ENCODE results near the gene CCDC85A.

CCDC85A gene

DNA sequence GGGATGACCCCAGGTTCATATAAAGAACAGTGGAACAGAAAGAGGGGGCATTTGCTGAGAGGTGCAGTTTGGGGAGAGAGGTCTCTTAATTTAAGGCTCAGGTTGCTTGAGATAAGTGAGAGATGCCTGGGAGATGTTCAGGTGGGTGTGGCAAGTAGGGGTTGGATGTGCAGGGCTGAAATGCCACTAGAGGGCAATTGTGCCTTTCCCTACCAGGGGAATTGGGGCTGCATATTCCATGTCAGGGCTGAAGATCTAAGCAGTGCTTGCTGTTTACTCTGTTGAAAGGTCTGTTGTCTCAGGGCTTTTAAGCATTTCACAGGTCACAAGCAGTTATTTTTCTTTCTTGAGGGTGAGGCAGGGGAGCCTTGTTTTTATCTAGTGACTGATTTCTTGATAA lies 7.8 kb downstream of the CCDC85A start:
- DNase-seq, result peak in 5 of 10 donors; percentile 19 to 85 (median 31)
- intact Hi-C loops (cut with DNase I), result no loop called here

DNA sequence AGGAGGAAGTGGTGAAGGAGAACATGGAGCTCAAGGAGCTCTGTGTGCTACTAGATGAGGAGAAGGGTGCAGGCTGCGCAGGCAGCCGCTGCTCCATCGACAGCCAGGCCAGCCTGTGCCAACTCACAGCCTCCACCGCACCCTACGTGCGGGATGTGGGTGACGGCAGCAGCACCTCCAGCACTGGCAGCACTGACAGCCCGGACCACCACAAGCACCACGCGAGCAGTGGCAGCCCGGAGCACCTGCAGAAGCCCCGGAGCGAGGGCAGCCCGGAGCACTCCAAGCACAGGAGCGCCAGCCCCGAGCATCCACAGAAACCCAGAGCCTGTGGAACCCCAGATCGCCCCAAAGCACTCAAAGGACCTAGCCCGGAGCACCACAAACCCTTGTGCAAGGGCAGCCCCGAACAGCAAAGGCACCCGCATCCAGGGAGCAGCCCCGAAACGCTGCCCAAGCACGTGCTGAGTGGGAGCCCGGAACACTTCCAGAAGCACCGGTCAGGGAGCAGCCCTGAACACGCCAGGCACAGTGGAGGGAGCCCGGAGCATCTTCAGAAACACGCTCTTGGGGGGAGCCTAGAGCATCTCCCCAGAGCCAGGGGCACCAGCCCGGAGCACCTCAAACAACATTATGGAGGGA lies 9.0 kb downstream of the CCDC85A start:
- peak in 3 of 10 donors; percentile 71 to 82 (median 82) for DNase-seq
- intact Hi-C loops (cut with DNase I), result no loop called here

DNA sequence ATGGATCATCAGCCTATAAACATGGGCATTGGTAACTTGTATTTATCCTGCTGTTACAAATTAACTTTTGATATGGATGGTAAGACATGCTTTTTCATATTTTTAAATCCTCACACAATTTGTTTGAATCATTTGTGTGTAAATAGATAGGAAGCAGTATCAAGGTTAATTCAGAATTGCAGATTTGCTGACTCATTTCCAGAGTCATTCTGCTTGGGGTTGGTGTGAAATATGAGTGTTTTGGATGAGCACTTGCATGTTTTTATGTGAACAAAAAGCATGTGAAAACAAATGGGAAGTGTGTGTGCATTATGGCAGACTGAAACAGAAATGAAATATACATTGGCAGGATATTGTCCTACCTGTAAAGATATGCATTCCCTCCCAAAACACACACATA lies 11.8 kb downstream of the CCDC85A start:
- intact Hi-C loops (cut with DNase I), result no loop called here
- no peak for DNase-seq

DNA sequence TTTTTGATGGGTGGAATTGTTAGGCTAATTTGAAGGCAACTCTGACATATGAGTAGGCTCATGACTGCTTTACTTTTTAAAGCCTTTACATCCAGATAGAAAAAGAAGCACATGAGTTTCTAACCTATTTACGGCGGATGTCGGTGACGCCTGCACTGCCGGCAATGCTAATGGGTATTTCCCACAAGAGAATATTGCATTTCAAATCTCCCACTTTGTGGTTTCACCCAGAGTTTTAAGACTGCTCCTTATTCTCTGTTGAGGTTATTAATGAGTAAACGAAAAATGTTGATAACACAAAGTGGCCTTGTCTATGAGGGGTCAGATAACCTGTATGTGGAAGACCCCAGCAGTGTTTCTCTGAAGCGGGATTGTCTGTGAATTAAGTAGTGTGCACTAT lies 14.0 kb downstream of the CCDC85A start:
- no peak for DNase-seq
- intact Hi-C loops (cut with DNase I), result no loop called here

DNA sequence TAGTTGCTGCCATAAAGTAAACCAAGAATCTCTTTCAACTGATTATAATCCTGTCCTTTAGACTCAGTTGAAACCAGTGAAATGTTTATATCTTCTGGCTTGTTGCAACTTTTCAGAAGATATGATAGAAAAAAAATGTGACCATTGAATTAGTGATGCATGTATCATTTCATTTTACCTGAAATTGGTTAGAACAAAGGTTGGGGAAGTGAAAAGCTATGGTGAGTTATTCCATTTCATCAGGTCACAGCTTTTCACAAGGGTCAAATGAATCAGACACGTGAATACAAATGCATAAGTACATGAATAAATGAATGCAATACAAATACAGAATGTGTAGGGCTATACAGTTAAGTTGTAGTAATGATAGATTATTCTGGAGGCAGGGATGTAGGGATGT lies 15.1 kb downstream of the CCDC85A start:
- DNase-seq, result no peak
- intact Hi-C loops (cut with DNase I), result no loop called here

DNA sequence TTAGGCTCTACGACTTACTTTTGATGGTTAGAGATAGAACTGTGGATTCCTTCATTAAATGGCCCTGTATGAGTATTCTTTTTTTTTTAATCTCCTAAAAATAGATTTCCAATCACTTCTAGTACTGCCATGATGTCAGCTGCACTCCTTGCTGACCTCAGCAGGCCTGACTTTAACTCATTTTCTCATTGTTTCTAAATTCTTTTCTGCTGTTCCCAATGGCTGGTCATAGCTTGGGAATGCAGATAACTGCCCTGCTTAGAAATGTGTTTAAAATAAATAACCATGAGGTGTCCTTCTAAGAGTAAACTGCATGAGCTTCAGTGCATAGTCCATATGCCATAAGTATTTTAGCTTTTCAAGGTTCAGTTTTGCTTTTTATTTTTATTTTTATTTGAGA lies 15.7 kb downstream of the CCDC85A start:
- intact Hi-C loops (cut with DNase I), result no loop called here
- DNase-seq, result no peak

DNA sequence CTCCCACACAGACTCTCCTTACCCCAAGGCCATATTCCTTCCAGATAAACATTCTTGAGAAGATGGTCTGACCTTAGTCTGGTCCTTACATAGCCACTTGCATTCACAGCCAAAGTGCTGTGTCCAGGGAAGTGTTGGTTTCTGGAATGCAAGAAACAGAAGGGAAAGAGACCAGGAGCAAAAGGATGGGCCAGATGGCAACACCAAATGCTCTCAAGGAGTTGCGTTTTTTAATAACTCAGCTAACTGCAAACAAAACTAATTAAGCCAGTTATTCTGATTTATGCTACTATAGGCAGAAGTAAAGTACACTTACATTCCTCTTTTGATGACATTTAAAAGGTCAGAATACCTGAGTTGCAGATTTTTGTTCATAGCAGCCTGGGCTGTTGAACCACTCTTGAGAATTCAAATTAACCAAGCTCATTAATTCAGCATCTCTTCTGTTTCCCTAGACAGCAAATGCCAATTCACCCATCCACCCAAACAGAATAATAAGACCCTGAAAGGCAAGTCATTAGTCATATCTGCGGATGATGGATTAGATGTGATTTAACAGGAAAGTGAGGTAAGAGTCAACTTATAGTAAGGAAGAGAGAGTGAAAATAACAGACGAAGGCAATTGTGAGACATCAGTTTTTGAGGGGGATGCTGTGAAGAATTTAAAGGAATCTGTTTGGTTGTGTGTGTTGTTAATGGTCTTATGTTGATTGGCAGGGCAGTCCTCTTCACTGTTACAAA lies 18.8 kb downstream of the CCDC85A start:
- DNase-seq, result no peak
- intact Hi-C loops (cut with DNase I), result no loop called here

DNA sequence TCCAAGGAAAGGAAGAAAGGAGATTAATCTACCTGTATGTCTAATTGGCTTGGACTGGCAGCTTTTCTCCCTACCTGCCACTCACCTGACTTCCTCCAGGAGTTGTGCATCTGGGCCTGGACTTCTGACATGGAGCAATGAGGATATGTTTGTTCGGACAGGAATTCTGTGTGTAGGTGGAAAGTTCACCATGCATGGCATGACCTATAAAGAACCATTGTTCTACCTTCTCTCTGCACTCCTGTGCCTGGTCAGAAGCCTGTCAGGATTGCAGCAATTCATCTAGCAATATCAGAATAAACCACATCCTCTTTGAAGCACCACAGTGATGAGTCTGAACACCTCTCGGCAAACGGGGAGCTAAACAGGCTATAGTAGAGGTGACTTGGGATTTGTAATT lies 20.8 kb downstream of the CCDC85A start:
- intact Hi-C loops (cut with DNase I), result no loop called here
- DNase-seq, result no peak

DNA sequence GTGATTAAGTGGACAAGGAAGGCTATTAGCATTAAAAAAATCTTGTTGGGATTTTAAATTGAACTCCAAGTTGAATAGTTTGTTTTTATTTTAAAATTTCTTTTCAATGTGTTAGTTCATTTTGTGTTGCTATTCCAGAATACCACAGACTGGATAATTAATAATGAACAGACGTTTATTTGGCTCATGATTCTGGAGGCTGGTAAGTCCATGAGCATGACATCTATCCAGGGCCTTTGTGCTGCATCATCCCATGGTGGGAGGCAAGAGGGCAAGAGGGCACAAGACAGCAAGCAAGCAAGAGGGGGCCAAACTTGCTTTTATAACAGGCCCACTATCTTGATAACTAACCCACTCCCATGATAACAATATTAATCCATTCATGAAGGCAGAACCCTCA lies 22.5 kb downstream of the CCDC85A start:
- DNase-seq, result no peak

DNA sequence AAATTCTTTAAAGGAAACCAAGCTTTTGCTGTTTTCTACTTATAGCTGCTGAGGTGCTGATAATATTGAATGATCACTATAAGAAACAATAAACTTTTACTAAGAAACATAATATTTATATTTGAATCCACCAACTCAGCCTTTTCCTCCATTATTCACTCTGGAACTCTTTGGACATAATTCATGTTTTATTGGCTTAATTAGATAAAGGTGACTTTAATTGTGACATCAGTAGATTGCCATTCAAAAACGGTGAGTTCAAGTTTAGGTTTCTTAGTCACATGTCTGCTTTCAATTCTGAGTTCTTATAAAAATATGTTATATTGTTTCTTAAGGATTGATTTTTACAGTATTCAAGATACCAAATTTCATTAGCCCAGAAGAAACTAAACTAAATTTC lies 24.0 kb downstream of the CCDC85A start:
- no peak for DNase-seq
- intact Hi-C loops (cut with DNase I), result no loop called here

More for the DNA sequence above, 22.5 kb downstream of the CCDC85A start:
- intact Hi-C loops (cut with DNase I), result no loop called here

DNA sequence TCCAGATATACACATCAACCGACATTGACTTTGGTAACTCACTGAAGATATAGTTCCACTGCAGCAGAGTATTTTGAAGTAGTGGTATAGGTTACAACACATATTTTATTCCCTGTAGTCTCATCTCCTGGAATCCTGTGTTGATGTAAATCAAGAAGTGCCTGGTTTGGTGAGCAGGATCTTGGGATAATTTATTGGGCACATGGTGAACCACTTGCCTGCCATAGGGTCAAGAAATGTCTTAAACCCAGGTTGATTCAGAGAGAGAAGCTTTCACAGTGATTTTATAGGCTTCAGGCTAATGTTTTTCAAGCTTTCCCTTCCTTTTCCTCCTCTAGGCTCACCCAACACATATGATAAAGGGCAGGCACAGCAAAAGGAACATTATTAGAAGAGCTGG lies 24.6 kb downstream of the CCDC85A start:
- DNase-seq, result no peak
- intact Hi-C loops (cut with DNase I), result no loop called here

DNA sequence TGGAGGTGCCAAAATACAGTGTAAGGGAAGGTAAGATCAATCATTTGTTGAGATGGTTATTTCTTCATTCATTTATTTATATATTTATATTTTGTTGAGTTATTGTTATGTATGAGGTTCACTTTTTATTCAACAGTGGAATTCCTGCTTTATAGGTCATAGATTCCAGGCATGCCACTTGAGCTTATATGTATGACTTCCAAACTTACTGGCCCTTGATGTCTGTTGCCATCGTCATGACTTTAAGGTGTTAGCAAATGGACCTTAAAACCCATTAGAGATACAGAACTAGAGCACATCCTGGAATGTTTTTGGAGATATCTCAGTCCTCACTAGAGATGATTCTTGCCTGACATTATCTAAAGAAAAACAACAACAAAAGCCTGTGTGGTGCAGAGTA lies 25.9 kb downstream of the CCDC85A start:
- intact Hi-C loops (cut with DNase I), result no loop called here
- DNase-seq, result no peak

DNA sequence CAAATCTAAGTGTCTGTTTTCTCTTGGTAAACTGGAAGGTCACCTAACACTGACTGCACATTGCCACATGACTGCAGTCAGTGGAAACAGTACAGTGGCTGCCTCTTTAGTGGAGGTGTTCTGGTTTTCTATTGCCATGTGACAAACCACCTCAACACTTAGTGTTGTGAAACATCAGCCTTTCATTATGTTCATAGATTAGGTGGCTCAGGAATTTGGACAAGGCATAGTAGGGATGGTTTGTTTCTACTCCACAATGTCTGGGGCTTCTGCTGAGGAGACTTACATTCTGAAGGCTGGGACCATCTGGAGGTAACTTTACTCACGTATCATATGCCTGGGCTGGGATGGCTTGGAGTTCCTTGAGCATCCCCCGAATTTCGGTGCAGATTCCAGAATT lies 26.5 kb downstream of the CCDC85A start:
- no peak for DNase-seq
- intact Hi-C loops (cut with DNase I), result no loop called here

DNA sequence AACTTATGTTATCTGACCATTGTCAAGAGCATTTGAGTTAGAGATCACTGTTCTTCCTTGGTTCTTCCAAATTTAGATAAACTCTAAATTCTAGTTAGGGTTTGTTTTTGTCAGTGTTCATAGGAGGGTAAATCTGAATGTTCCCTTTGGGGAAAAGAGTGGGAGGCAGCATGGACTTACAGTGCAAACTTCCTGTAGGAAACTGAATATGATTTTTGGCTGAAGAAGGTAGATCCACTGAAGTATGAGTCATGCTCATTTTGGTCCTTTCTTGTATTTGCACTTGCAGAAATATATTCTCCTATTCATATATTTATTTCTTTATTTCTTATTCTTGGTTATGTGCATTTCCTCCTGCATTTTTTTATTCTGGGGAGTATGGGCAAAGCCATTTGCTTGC lies 27.3 kb downstream of the CCDC85A start:
- intact Hi-C loops (cut with DNase I), result no loop called here
- DNase-seq, result no peak

DNA sequence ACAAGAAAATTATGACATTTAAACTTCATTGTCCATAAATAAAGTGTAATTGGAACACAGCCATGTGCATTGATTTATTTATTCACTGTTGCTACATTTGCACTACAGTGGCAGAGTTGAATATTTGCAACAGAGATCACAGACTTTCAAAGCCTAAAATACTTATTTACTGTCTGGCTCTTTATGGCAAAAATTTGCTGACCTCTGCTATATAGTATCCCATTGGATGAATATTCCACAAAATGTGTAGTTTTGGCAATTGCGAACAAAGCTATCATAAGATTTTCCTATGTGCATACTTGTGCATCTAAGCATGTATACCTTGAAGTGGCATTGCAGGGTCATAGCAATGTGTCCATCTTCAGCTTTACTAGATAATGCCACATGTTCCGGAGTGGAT lies 32.1 kb downstream of the CCDC85A start:
- no peak for DNase-seq

DNA sequence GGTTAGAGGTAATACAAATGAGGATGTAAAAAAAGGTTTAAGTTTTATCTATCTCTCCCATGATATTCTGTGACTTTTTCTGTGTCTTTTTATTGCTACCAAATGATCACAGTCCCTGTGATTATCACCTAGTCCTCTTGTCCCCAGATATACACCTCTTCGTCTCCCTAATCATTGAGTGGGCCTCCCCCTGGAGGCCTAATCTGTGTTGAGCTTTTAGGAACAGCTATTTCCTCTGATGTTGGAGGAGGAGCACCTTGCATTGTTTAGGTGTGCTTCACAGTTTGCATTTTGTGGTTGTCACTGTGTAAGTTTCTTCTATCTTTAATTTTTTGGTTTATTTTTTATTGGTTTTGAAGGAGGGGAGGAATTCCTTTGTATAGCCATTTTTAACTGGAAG lies 33.3 kb downstream of the CCDC85A start:
- DNase-seq, result no peak
- intact Hi-C loops (cut with DNase I), result no loop called here

More for the DNA sequence above, 32.1 kb downstream of the CCDC85A start:
- intact Hi-C loops (cut with DNase I), result no loop called here

DNA sequence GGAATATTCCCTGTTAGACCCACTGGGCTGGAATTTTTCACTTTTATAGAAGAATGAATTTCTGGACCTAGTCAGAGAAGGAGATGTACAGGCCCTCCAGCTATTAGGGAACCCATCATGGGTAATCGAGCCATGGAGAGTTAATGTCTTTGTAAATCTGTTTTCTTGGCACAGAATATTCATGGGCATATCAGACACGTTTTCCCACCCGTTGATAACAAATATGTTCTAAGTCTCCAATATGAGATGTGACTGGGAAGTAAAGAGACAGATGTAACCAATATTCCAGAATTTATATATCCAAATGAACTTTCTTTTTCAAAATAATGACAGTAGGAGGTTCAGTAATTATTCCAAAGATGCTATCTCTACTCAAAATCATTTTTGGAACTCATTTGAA lies 38.7 kb downstream of the CCDC85A start:
- no peak for DNase-seq
- intact Hi-C loops (cut with DNase I), result no loop called here

DNA sequence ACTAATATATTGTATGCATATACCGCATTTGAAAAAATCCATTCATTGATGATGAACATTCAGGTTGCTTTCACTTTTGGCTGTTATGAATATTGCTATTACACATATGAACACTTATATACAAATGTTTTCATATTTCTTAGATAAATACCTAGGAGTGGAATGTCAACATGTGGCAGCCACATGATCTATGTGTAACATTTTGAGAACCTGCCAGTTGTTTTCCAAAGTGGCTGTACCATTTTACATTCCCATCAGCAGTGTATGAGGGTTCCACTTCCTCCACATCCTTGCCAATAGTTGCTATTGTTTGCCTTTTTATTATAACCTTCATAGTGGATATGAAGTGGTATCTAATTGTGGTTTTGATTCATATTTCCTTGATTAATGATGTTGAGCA lies 40.5 kb downstream of the CCDC85A start:
- no peak for DNase-seq
- intact Hi-C loops (cut with DNase I), result no loop called here

DNA sequence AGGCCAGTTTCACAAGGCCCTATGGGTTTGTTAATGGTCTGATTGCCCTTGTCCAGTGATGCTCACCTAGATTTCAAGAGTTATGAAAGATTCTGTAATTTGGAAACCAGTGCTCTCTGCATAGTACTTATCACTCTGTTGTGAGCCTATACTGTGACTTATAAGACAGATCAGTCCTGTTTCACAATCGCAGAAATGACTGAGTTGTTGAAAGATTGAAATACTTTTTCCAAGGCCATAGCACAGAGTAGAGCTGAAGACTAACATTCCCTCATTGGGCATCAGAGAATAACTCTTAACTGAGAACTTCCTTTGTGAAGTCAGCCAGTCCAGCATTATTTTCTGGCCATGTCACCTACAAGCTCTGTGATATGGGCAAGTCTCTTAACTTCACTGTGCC lies 44.0 kb downstream of the CCDC85A start:
- DNase-seq, result no peak
- intact Hi-C loops (cut with DNase I), result no loop called here

DNA sequence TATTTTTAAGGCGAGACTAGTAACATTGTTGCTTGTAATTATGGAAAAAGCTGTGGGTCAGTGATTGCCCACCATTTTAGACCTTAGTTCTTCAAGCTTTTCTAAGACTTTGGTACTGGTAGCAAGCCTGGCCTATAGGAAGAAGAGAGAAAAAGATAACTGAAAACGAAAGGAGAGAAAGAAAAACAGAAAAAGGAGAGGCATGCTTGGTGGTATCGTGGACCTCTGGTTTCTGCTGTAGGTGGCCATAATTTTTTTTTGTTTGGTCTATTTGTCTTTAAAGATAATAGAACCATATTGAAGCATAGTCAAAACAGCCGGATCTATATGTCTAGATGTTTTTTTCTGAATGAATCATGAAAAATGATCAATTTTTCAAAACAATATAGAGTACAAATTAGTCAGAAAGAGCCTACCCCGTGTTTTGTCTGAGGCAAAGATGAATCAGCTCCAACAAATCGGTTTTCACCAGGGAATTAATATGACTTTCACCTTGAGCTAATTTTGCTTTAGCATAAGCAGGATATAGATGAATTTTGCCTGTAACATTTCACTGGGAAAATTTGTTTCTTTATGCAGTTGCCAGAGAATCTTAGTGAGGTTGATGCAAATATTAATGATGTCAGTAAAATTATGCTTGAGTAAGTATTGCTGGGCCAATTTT lies 45.7 kb downstream of the CCDC85A start:
- intact Hi-C loops (cut with DNase I), result no loop called here
- no peak for DNase-seq

DNA sequence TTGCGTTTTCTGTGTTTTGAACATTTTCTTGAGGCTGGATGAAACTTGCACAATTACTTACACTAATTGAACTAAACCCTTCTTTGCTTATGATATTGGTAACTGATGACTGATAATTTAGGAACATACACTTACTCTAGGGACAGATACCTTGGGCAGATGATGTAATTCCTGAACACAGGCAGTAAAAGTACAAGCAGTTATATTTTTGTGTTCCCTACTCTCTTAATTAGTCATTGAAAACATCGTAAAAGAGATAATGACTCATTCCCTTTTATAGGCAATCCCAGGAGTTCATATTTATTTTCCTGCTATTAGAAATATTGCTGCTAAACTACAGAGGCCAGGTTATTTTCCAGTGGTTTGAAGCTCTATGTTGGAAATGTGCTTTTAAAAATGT lies 46.4 kb downstream of the CCDC85A start:
- intact Hi-C loops (cut with DNase I), result no loop called here
- DNase-seq, result no peak

DNA sequence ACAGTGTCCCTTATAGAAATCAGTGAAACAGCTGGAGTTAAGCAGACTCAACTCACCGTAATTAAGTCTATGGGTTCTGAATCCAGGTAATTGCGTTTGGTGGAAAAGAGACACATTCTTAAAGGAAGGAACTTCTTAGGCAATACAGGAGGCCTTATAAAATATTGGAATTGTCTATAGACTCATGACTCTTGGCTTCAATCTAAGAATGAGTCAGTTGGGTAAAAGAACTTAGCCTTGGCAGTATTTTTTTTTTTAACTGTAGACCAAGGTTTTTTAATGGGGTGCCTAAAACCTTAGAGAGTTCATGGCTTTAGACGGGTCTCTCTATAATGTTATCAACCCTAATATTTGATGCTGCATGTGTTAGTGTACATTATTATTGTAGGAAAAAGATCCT lies 47.6 kb downstream of the CCDC85A start:
- DNase-seq, result no peak
- intact Hi-C loops (cut with DNase I), result no loop called here
